Neural cell (in vitro differentiated cells): ENCODE data around the gene NCKAP1.

Experiments used
- CTCF ChIP-seq: fragments of 450-650 bp; IDR thresholded peaks from 2 replicates; pipeline ENCODE4 v1.5.1; 2014; ENCODE audit warnings: antibody characterized with exemption, mild to moderate bottlenecking, moderate library complexity; ENCODE audit not compliant: poor library complexity, severe bottlenecking
- EZH2 ChIP-seq: fragments of 200-600, 300-800 bp; shearing (Covaris generic), sonication (generic); IDR thresholded peaks from 2 replicates; pipeline ENCODE4 v1.6.1; 2014; ENCODE audit warnings: antibody characterized with exemption, low read length, borderline replicate concordance, mild to moderate bottlenecking; ENCODE audit not compliant: insufficient read depth, poor library complexity, severe bottlenecking
- MXI1 ChIP-seq: fragments of 450-650 bp; conservative IDR thresholded peaks from 2 replicates; pipeline ENCODE4 v1.6.1; 2014; ENCODE audit warnings: antibody characterized with exemption, mild to moderate bottlenecking; ENCODE audit not compliant: poor library complexity, severe bottlenecking

- no peak for TF ChIP-seq CTCF
- TF ChIP-seq MXI1 = no peak
- TF ChIP-seq EZH2 = no peak
Observed at GRCh38 chr2:182980652-182981051, 57.6 kb downstream of the NCKAP1 start.
